Measurements from ENCODE around the gene SFI1.
"Not testable (repeated sequence)": the region's sequence is repeated elsewhere in the genome, so short reads cannot be mapped to it uniquely, and the experiment has no call there.

SFI1 gene

DNA sequence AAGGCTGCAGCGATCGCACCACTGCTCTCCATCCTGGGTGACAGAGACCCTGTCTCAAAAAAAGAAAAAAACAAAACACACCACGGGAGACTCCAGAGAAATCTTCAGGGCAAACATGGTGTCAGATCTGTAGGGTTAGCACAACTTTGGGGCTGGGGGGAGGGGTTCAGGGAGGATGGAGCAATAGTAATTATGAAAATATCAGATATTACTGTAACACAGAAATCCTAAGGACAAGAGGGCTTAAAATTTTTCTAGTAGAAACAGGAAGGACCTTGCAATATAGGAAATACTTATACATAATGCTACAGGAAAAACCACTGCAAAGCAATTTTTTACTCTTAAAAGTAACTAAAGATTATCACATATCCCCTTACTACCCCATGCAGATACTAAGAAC is 20.5 kb upstream of the SFI1 start:
- Histone ChIP-seq H3K36me3 (ENCODE audit: control insufficient read depth, insufficient read depth, low read length) (peaks cover 92% of the 10 kb centered on the region), H3K4me3 (ENCODE audit: extremely low read depth, insufficient read depth, low read length, poor library complexity, severe bottlenecking) (no peak overlapping the region), H3K9me3 (ENCODE audit: control insufficient read depth, low read length) (no peaks in the 10 kb centered on the region), H3K4me1 (ENCODE audit: control insufficient read depth, insufficient read depth, low read length, poor library complexity, severe bottlenecking) (no peaks in the 10 kb centered on the region), H3K27ac (ENCODE audit: low read depth, low read length, severe bottlenecking) (no peak overlapping the region)
- 93% methylated on average over 2 of the region's 3 CpGs; no CpG with 5 or more reads in 1 of the 2 experiments for WGBS, 2 experiments (ENCODE audit: insufficient coverage in 2 of 2)

DNA sequence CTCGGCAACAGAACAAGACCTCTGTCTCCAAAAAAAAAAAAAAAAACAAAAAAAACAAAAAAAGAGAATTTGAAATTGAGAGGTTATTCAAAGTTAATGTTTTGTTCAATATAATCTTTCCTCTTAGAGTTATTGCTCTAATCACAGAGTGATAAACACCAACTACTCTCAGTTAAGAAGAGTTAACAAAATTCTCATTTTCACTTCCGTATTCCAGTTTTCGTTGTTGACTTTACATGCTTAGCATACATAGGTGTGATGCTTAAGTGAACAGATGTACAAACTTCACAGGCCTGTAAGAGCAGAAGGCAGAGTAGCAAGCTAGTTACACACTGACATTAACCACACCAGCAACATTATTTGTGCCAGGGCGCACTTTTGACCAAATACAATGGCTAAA is 19.0 kb upstream of the SFI1 start:
- Histone ChIP-seq H3K27ac (ENCODE audit: low read depth, low read length, severe bottlenecking) (no peak overlapping the region), H3K4me3 (ENCODE audit: extremely low read depth, insufficient read depth, low read length, poor library complexity, severe bottlenecking) (no peak overlapping the region), H3K4me1 (ENCODE audit: control insufficient read depth, insufficient read depth, low read length, poor library complexity, severe bottlenecking) (no peaks in the 10 kb centered on the region), H3K9me3 (ENCODE audit: control insufficient read depth, low read length) (no peaks in the 10 kb centered on the region), H3K36me3 (ENCODE audit: control insufficient read depth, insufficient read depth, low read length) (peaks cover 92% of the 10 kb centered on the region)
- WGBS, 2 experiments (ENCODE audit: insufficient coverage in 2 of 2), result 100% methylated on average over 1 of the region's 4 CpGs; no CpG with 5 or more reads in 1 of the 2 experiments

DNA sequence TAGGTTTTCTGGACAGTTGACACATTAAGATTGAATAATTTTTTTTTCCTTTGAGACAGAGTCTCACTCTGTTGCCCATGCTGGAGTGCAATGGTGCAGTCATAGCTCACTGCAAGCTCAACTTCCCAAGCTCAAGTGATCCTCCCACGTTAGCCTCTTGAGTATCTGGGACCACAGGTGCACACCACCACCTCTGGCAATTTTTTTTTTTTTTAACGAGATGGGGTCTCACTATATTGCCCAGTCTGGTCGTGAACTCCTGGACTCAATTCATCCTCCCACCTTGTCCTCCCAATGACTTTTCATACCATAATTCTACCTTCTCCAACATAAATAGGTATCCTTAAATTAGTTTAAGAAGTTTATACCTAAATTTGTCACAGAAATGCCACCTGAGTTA is 15.2 kb upstream of the SFI1 start:
- Histone ChIP-seq H3K4me3 (ENCODE audit: extremely low read depth, insufficient read depth, low read length, poor library complexity, severe bottlenecking) (no peak overlapping the region), H3K4me1 (ENCODE audit: control insufficient read depth, insufficient read depth, low read length, poor library complexity, severe bottlenecking) (no peaks in the 10 kb centered on the region), H3K27ac (ENCODE audit: low read depth, low read length, severe bottlenecking) (no peak overlapping the region), H3K9me3 (ENCODE audit: control insufficient read depth, low read length) (no peaks in the 10 kb centered on the region), H3K36me3 (ENCODE audit: control insufficient read depth, insufficient read depth, low read length) (peaks cover 94% of the 10 kb centered on the region)
- WGBS, 2 experiments (ENCODE audit: insufficient coverage in 2 of 2), result 100% methylated on average over 1 to 3 of the region's 3 CpGs

DNA sequence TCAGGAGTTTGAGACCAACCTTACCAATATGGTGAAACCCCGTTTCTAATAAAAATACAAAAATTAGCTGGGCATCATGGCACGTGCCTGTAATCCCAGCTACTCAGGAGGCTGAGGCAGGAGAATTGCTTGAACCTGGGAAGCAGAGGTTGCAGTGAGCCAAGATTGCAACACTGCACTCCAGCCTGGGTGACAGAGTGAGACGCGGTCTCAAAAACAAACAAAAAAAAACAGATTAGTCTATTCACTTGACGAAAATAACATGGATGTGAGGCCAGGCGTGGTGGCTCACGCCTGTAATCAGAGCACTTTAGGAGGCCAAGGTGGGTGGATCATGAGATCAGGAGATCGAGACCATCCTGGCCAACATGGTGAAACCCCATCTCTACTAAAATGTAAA is 13.9 kb upstream of the SFI1 start:
- H3K4me3 ChIP-seq (ENCODE audit: extremely low read depth, insufficient read depth, low read length, poor library complexity, severe bottlenecking); H3K27ac ChIP-seq (ENCODE audit: low read depth, low read length, severe bottlenecking); H3K9me3 ChIP-seq (ENCODE audit: control insufficient read depth, low read length); H3K4me1 ChIP-seq (ENCODE audit: control insufficient read depth, insufficient read depth, low read length, poor library complexity, severe bottlenecking): not testable (repeated sequence)
- H3K36me3 ChIP-seq (ENCODE audit: control insufficient read depth, insufficient read depth, low read length), result peaks cover 93% of the 10 kb centered on the region
- 94 to 97% methylated on average over 5 to 6 of the region's 8 CpGs for WGBS, 2 experiments (ENCODE audit: insufficient coverage in 2 of 2)

DNA sequence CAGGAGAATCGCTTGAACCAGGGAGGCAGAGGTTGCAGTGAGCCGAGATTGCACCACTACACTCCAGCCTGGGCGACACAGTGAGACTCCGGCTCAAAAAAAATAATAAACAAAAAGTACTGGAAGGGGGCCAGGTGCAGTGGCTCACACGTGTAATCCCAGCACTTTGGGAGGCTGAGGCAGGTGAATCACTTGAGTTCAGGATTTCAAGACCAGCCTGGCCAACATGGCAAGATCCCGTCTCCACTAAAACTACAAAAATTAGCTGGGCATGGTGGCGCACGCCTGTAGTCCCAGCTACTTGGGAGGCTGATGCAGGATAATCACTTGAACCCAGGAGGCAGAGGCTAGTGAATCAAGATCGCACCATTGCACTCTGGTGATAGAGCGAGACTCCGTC is 10.0 kb upstream of the SFI1 start:
- 97 to 99% methylated on average over 11 of the region's 11 CpGs for WGBS, 2 experiments (ENCODE audit: insufficient coverage in 2 of 2)
- not testable (repeated sequence) for H3K4me1 ChIP-seq (ENCODE audit: control insufficient read depth, insufficient read depth, low read length, poor library complexity, severe bottlenecking); H3K27ac ChIP-seq (ENCODE audit: low read depth, low read length, severe bottlenecking); H3K9me3 ChIP-seq (ENCODE audit: control insufficient read depth, low read length); H3K4me3 ChIP-seq (ENCODE audit: extremely low read depth, insufficient read depth, low read length, poor library complexity, severe bottlenecking)
- peaks cover 66% of the 10 kb centered on the region for H3K36me3 ChIP-seq (ENCODE audit: control insufficient read depth, insufficient read depth, low read length)

DNA sequence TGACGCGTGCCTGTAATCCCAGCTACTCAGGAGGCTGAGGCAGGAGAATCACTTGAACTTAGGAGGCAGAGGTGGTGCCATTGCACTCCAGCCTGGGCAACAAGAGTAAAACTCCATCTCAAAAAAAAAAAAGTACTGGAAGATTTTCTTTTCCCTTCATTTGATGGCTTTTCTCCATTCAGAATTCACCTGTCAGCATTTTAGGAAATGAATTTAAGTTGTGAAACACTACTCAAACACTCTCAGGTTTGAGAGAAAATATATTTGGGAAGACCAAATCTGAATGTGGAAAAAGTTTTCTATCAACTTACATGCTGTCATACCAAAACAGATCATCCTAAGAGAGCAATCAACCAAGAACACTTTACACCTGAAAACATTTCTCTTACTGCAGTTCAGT is 9.4 kb upstream of the SFI1 start:
- no peaks in the 10 kb centered on the region for H3K9me3 ChIP-seq (ENCODE audit: control insufficient read depth, low read length)
- peaks cover 10% of the 10 kb centered on the region for H3K4me1 ChIP-seq (ENCODE audit: control insufficient read depth, insufficient read depth, low read length, poor library complexity, severe bottlenecking)
- H3K4me3 ChIP-seq (ENCODE audit: extremely low read depth, insufficient read depth, low read length, poor library complexity, severe bottlenecking), result no peak overlapping the region
- H3K36me3 ChIP-seq (ENCODE audit: control insufficient read depth, insufficient read depth, low read length), result peaks cover 60% of the 10 kb centered on the region
- WGBS, 2 experiments (ENCODE audit: insufficient coverage in 2 of 2), result no CpG with 5 or more reads among the region's 2 CpGs
- H3K27ac ChIP-seq (ENCODE audit: low read depth, low read length, severe bottlenecking), result no peak overlapping the region

DNA sequence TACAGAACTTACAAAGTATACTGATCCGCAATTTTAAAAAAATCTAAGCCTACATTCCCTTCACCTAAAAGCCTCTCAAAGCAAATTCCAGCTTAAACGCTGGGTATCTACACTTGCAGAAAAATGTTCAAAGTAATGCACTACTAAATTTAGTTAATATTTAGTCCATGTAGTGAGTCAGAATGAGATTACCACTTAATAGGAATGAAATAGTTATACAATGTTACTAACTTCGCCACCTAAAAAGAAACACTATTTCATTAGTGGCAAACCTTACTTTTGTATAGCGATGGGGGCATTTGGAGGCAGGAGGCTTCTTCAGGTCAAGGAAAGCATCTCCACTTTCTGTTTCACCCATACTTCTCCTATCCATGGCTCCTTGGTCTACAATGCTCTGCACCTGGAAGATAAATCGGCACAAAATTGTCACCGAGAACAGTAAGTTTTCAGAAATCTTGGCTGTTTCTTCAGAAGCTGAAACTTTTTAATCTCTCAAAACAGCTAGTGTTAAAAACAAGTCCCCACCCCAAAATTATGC is 7.9 kb upstream of the SFI1 start:
- 86 to 88% methylated on average over 2 to 3 of the region's 6 CpGs for WGBS, 2 experiments (ENCODE audit: insufficient coverage in 2 of 2)
- H3K27ac ChIP-seq (ENCODE audit: low read depth, low read length, severe bottlenecking), result no peak overlapping the region
- peaks cover 45% of the 10 kb centered on the region for H3K36me3 ChIP-seq (ENCODE audit: control insufficient read depth, insufficient read depth, low read length)
- H3K4me1 ChIP-seq (ENCODE audit: control insufficient read depth, insufficient read depth, low read length, poor library complexity, severe bottlenecking), result peaks cover 10% of the 10 kb centered on the region
- H3K4me3 ChIP-seq (ENCODE audit: extremely low read depth, insufficient read depth, low read length, poor library complexity, severe bottlenecking), result peak overlapping the region; percentile 77
- H3K9me3 ChIP-seq (ENCODE audit: control insufficient read depth, low read length), result no peaks in the 10 kb centered on the region

DNA sequence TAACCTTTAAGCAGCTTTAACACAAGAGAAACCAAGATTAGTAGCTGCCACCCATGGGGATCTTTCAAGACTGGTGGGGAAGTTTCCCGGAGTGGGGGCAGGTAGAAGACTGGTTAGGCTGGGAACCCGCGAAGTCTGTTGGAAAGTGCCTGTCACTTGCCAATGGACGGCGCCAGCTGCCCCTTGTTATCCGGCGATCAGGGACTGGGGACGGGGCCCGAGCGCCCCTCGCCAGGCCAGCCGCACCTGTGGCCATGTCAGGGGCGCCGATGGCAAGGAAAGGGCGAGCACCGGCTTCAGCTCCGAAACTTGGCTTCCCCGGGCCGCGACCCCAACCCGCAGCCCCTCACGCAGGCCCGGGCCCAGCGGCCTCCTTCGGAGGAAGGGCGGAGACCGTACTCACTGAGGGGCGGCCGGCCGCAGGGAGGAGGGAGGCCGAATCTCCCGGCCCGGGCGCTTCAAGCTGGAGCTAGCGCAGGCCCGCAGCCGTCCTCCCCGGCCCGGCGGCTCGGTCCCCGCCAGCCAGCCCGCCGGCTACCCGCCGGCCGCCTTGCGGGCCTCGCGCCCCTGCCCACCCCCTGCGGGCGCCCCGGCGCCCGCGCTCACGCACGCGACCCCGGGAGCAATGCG is 7.2 kb upstream of the SFI1 start:
- peaks cover 10% of the 10 kb centered on the region for H3K4me1 ChIP-seq (ENCODE audit: control insufficient read depth, insufficient read depth, low read length, poor library complexity, severe bottlenecking)
- peak overlapping the region; percentile 97 for H3K27ac ChIP-seq (ENCODE audit: low read depth, low read length, severe bottlenecking)
- H3K4me3 ChIP-seq (ENCODE audit: extremely low read depth, insufficient read depth, low read length, poor library complexity, severe bottlenecking), result peak overlapping the region; percentile 77
- peaks cover 38% of the 10 kb centered on the region for H3K36me3 ChIP-seq (ENCODE audit: control insufficient read depth, insufficient read depth, low read length)
- WGBS, 2 experiments (ENCODE audit: insufficient coverage in 2 of 2), result 0% methylated on average over 44 to 53 of the region's 61 CpGs
- H3K9me3 ChIP-seq (ENCODE audit: control insufficient read depth, low read length), result no peaks in the 10 kb centered on the region

DNA sequence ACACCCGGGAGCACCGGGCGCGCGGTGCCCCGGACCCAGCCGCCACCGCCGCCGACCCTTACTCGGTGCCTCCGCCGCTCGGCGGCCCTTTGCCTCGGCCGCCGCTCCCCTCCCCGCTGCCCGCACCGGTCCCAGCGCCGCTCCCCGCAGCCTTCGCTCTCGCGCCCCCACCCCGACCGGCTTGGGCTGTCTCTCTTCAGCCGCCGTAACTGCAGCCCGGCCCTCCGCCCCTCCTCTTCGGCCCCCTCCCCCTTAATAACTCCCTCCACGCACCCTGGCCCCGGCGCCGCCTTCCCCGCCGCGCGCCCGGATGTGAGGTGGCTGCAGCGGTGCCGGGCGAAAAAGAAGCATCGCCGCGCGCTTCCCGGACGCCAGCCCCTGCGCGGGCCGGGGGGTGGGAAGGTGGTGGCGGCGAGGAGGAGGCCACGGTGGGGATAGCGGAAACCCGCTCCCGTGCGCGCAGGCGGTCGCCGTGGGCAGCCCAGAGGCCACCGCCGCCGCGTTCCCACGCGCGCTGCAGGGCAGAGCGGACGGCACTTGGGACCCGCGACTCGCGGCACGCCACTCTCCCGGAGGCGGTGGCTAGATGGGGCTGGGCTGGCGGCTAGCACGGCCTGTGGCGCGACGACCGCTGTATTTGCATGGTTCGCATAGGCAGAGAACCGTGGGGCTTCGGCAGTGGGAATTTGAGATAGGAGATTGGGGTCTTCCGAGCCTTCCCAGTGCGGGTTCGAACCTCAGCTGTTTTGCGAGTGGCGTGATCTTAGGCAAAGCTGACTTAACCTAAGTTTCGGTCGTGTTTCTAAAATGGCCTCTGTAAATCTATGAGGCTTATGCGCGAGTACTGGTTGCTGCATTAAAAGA is 6.5 kb upstream of the SFI1 start, which contains the start of gene EIF4ENIF1:
Gene EIF4ENIF1, minus strand, starts transcription at position 211 of the 864 bp plus-strand sequence. CDS start 1,124 bp downstream, outside the sequence.
- peaks cover 10% of the 10 kb centered on the region for H3K4me1 ChIP-seq (ENCODE audit: control insufficient read depth, insufficient read depth, low read length, poor library complexity, severe bottlenecking)
- WGBS, 2 experiments (ENCODE audit: insufficient coverage in 2 of 2), result 0% methylated on average over 32 to 73 of the region's 100 CpGs
- H3K4me3 ChIP-seq (ENCODE audit: extremely low read depth, insufficient read depth, low read length, poor library complexity, severe bottlenecking), result peak within 1 kb of the TSS; percentile 77
- peaks cover 31% of the 10 kb centered on the region for H3K36me3 ChIP-seq (ENCODE audit: control insufficient read depth, insufficient read depth, low read length)
- peak within 1 kb of the TSS; percentile 97 for H3K27ac ChIP-seq (ENCODE audit: low read depth, low read length, severe bottlenecking)
- H3K9me3 ChIP-seq (ENCODE audit: control insufficient read depth, low read length), result no peaks in the 10 kb centered on the region

DNA sequence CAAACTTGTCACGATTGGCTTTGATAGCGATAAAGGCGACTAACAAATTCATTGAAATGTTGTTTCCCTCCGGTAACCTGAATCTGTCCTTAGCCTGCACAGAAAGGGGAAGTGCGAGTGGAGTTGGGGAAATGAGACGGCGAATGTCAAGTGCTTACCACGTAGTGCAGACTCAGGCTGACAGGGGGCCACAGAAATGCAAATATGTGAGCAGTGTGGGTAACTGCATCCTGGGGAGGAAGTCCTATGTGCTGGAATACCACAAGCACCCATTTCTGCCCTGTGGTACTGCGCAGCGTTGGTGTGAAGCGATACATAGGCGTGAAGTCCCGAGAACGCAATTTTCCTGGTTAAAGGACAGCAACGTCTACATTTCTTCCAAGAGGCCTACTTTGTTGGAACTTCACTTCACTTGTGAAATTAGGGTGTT is 5.8 kb upstream of the SFI1 start:
- Histone ChIP-seq H3K27ac (ENCODE audit: low read depth, low read length, severe bottlenecking) (peak overlapping the region; percentile 97), H3K4me3 (ENCODE audit: extremely low read depth, insufficient read depth, low read length, poor library complexity, severe bottlenecking) (peak overlapping the region; percentile 77), H3K4me1 (ENCODE audit: control insufficient read depth, insufficient read depth, low read length, poor library complexity, severe bottlenecking) (peaks cover 10% of the 10 kb centered on the region), H3K36me3 (ENCODE audit: control insufficient read depth, insufficient read depth, low read length) (peaks cover 24% of the 10 kb centered on the region), H3K9me3 (ENCODE audit: control insufficient read depth, low read length) (no peaks in the 10 kb centered on the region)
- WGBS, 2 experiments (ENCODE audit: insufficient coverage in 2 of 2), result 1 to 10% methylated on average over 14 to 15 of the region's 15 CpGs

All from mesodermal cell (in vitro differentiated cells).